ENCODE data around the gene MMAB.

DNA sequence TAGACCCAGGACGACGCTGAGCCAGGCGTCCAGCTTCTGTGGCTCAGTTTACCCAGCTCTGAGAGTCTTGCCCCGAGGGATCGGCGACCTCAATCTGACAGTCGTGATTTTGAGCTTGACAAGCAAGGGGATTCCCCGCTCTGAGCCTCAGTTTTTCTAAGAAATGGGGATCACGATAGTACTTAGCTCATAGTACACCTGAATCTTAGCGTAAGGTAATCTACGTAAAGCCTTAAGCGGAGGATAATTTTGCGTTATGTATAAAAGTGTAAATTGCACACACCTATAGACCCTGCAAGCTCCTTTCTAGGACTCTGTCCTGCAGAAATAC, 575 bp upstream of the MMAB start:
- TF ChIP-seq, protein P1, sequence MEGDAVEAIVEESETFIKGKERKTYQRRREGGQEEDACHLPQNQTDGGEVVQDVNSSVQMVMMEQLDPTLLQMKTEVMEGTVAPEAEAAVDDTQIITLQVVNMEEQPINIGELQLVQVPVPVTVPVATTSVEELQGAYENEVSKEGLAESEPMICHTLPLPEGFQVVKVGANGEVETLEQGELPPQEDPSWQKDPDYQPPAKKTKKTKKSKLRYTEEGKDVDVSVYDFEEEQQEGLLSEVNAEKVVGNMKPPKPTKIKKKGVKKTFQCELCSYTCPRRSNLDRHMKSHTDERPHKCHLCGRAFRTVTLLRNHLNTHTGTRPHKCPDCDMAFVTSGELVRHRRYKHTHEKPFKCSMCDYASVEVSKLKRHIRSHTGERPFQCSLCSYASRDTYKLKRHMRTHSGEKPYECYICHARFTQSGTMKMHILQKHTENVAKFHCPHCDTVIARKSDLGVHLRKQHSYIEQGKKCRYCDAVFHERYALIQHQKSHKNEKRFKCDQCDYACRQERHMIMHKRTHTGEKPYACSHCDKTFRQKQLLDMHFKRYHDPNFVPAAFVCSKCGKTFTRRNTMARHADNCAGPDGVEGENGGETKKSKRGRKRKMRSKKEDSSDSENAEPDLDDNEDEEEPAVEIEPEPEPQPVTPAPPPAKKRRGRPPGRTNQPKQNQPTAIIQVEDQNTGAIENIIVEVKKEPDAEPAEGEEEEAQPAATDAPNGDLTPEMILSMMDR (IDR thresholded peaks at IDR 0.05), result no peak
- TF ChIP-seq EZH2phosphoT487 (IDR thresholded peaks at IDR 0.05) (no peak), EZH2 (IDR thresholded peaks at IDR 0.05) (no peak)
